ENCODE data around the gene PGP.
A peak's percentile ranks its signal among the peaks of the same experiment; 100 is the strongest.

PGP gene

GRCh38 chr16:2179576-2179975 lies 35.1 kb downstream of the PGP start:
- no peak for DNase-seq

DNA sequence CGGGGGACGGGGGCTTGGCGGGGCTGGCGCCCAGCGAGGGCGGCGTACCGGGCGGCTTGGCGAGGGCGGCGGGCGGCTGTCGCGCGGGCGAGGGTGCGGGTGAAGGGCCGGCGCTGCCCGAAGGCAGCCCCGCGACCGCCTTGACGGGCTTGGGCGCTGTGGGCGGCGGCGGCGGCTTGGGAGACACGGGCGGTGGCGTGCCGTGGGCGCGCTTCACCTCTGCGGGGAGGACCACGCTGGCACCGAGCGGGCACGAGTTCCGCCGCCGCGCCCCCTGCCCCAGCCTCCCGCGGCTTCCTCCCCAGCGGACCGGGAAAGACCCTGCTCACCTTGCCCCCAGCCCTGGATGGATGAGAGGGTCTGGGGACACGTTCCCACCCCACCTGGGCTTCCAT lies 35.5 kb downstream of the PGP start:
- no peak for DNase-seq

GRCh38 chr16:2178321-2179106 lies 36.1 kb downstream of the PGP start:
- DNase-seq = peak; percentile 55

DNA sequence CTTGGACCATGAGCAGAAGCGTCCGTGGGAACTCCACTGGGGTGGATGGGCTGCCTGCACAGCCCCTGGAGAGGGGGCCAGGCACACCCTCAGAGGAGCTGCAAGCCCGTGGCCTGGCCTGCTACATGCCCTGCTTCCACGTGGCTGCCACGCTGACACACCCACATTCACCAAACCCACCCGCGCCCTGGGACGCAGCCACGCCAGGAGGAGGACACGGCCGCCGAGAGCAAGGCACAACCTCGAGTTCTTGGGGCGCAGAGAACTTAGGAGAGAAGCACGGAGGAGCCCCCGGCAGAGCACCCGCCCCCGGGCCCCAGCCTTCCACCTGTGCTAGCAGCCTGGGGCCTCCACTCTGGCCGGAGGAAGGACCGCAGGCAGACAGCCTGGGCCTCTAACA lies 37.1 kb downstream of the PGP start:
- no peak for DNase-seq

GRCh38 chr16:2177101-2177500 lies 37.5 kb downstream of the PGP start:
- DNase-seq = no peak

- DNase-seq = no peak
Measured at GRCh38 chr16:2176047-2176446, 38.6 kb downstream of the PGP start.

GRCh38 chr16:2175454-2175853 lies 39.2 kb downstream of the PGP start:
- no peak for DNase-seq

DNA sequence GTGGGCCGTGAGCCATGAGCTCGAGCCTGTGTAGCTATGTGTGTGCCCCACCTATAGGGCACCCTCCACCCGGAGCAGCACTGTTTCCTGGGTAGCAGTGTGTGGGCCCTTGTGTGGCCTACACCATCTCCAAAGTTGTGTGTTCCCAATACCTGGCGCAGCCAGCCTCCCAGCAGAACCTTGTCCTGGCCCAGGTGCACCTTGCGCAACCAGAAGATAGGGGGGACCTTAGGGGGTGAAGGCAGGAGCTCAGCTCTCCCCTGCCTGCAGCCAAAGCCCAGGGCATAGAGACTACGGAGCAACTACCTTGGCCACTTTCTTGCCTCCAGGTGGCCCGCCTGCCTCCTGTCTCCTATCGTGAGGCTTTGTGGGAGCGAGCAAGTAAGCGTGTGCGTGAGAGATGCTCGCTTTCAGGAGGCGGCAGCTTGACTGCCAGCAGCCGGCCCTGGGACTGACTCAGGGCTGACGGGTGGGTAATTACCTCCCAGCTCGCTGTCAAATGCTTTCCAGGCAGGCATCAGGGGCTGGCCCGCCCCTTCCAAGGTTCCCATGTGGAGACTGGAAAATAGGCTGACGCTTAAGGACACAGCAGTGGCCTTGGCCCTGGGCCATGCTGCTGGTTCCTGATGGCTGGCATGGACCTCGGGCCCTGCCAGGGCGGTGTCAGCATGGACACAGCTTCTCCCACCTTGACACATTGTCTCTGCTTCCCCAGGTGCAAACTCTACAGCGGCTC lies 40.1 kb downstream of the PGP start:
- no peak for DNase-seq

- no peak for DNase-seq
Measured at GRCh38 chr16:2173916-2174315, 40.7 kb downstream of the PGP start.

GRCh38 chr16:2173366-2173765 lies 41.3 kb downstream of the PGP start:
- no peak for DNase-seq

DNA sequence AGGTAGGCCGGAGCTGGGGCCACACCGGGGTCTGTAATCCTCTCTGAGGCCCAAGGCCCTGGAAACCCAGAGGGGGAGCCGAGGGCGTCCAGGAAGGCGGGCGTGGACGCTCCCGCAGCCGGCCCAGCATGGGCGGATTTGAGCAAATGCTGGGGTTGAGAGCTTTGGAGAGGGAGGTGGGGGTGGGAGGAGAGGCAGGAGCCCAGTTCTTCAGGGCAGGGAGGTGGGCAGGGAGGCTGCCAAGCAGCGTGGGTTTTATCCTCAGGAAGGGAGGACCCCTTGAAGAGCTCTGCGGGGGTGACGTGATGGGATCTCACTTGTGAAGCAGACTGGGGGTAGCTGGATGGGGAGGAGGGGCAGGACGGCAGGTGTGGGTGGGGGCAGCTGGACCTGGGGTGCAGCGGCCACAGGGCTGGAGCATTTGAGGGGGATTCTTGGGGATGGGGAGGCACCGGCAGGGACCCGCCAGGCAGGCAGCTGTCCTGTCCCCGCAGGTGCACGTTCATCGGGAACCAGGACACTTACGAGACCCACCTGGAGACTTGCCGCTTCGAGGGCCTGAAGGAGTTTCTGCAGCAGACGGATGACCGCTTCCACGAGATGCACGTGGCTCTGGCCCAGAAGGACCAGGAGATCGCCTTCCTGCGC lies 41.8 kb downstream of the PGP start:
- DNase-seq = no peak

DNA sequence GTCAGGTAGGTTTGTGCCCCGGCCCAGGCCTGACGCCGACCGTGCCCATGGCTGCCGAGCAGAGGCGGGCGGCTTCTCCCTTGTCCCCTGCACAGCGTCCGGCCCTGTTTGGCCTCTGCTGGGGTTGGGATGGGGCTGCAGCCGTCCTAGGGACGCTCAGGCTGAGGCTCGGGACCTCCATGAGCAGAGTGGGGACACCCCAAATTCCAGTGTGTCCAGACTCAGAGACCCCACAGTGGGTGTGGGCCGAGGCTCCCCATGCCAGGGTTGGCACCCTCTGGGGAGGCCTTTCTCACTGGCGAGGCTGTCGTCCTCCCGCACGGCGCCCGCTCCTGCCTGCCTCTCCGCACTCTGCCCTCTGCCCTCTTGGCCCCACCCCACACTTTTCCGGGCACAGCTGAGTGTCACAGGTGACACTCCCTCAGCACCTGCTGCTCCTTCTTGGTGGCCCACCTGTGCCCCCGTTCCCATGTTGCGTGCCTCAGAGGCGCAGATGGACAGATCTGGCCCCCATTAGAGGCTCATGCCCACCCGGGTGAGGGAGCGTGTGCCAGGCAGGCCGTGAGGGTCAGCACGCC lies 43.0 kb downstream of the PGP start:
- DNase-seq = no peak

- DNase-seq = no peak
Measured at GRCh38 chr16:2170587-2171435, 43.8 kb downstream of the PGP start.

DNA sequence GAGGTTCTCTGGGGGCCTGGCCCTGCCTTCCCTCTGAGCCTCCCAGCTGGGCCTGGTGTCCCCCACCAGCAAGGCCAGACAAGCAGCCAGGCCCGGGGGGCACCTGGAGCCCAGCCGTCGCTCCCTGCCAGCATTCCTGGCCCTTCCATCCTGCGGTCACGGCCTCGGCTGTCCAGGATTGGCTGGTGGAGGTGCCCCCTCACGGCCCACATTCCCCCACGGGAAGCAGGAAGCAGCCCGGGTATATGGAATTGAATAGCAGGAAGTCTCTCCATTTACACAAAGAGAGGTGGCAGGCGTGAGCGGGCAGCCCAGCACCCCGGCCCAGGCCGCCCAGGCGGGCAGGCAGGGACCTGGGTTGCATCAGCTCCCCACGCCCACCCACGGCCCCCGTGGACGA lies 44.6 kb downstream of the PGP start:
- DNase-seq = no peak

- DNase-seq = no peak
Measured at GRCh38 chr16:2167068-2167638, 47.5 kb downstream of the PGP start.

- no peak for DNase-seq
Measured at GRCh38 chr16:2166263-2167067, 48.2 kb downstream of the PGP start.

- no peak for DNase-seq
Measured at GRCh38 chr16:2165861-2166260, 48.8 kb downstream of the PGP start.

- DNase-seq = no peak
Measured at GRCh38 chr16:2163211-2163881, 51.3 kb downstream of the PGP start.

DNA sequence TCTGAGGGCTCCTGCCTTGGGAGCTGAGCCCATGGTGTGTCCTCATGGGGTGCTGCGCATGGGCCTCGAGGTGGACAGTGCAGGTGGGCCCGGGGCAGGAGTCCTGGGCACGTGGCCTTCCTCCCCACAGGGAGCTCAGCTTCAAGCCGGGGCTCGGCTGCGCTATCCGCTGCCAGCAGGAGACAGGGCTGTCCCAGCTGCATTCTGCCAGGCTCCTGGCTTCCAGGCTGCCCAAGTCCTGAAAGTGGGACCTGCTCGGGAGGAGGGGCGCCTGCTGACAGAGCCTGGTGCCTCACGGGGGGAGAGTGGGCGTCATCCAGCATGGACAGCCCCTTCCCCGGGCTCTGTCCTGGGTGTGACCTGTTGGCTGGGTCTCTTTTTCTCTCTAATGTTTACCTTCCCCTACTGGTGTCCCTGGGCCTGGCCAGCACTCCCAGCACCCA lies 51.9 kb downstream of the PGP start:
- no peak for DNase-seq

DNA sequence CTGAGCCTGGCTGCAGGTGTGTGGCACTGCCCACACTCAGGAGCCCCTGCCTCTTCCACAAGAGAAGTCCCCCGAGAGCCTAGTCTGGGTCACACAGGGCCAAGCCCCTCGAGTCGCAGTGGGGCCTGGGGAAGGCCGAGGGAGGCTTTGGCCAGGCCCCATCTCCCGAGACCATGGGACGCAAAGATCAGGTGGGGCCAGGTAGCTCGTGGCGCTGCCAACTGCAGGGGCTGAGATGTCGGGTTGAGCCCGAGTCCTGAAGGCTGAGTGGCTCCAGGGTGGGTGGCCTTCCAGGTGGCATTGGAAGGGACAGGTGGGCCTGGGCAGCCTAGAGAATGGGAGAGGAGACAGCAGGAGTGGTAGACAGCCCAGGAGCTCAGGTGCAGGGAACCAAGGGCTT lies 52.7 kb downstream of the PGP start:
- DNase-seq = no peak
